NK-92 (cell line): ENCODE measurements around the gene C9orf153.

Experiments used
- DNase-seq: peaks from one replicate; lab custom pipeline; 2025; ENCODE audit not compliant: unreplicated experiment; lab: John Stamatoyannopoulos, UW

The C9orf153 gene

GRCh38 chr9:86272221-86272620 is 12.8 kb upstream of the C9orf153 start:
- DNase-seq, result no peak

GRCh38 chr9:86263876-86264275 is 4.4 kb upstream of the C9orf153 start:
- no peak for DNase-seq

- DNase-seq, result no peak
These were observed 3.0 kb upstream of the C9orf153 start for GRCh38 chr9:86262492-86262891.

- no peak for DNase-seq
These were observed 2.1 kb downstream of the C9orf153 start for GRCh38 chr9:86257391-86257790.

- no peak for DNase-seq
These were observed 2.8 kb downstream of the C9orf153 start for GRCh38 chr9:86256653-86257052.

GRCh38 chr9:86253577-86253976 is 5.9 kb downstream of the C9orf153 start:
- DNase-seq, result no peak

GRCh38 chr9:86252870-86253269 is 6.6 kb downstream of the C9orf153 start:
- no peak for DNase-seq

- no peak for DNase-seq
These were observed 9.3 kb downstream of the C9orf153 start for GRCh38 chr9:86250123-86250522.

- no peak for DNase-seq
These were observed 10.7 kb downstream of the C9orf153 start for GRCh38 chr9:86248746-86249145.

GRCh38 chr9:86246752-86247161 is 12.7 kb downstream of the C9orf153 start:
- DNase-seq, result no peak

GRCh38 chr9:86242071-86242470 is 17.4 kb downstream of the C9orf153 start:
- no peak for DNase-seq

- no peak for DNase-seq
These were observed 18.2 kb downstream of the C9orf153 start for GRCh38 chr9:86241216-86241615.

GRCh38 chr9:86238861-86239770 is 20.3 kb downstream of the C9orf153 start:
- DNase-seq, result no peak

- no peak for DNase-seq
These were observed 28.6 kb downstream of the C9orf153 start for GRCh38 chr9:86230858-86231257.

GRCh38 chr9:86222667-86223066 is 36.8 kb downstream of the C9orf153 start:
- DNase-seq, result no peak

GRCh38 chr9:86219606-86220005 is 39.9 kb downstream of the C9orf153 start:
- no peak for DNase-seq

- no peak for DNase-seq
These were observed 42.2 kb downstream of the C9orf153 start for GRCh38 chr9:86217076-86217755.

- no peak for DNase-seq
These were observed 52.3 kb downstream of the C9orf153 start for GRCh38 chr9:86207193-86207592.

GRCh38 chr9:86202338-86202882 is 57.0 kb downstream of the C9orf153 start:
- DNase-seq, result no peak

- no peak for DNase-seq
These were observed 57.8 kb downstream of the C9orf153 start for GRCh38 chr9:86201474-86202337.

- DNase-seq, result no peak
These were observed 58.8 kb downstream of the C9orf153 start for GRCh38 chr9:86200599-86201162.
